GM18499 (cell line): Measurements from ENCODE around the gene KCNK10.

Experiments used
- ATAC-seq: cut with Tn5 transposase; IDR thresholded peaks from one replicate; pipeline ENCODE4 v1.9.1; 2021; ENCODE audit warnings: moderate number of reproducible peaks; ENCODE audit not compliant: insufficient read depth, unreplicated experiment

The KCNK10 gene

GRCh38 chr14:88233915-88234314 is 89.2 kb downstream of the KCNK10 start:
- ATAC-seq, result no peak

- no peak for ATAC-seq
These were observed 90.3 kb downstream of the KCNK10 start for GRCh38 chr14:88232771-88233170.

- no peak for ATAC-seq
These were observed 91.5 kb downstream of the KCNK10 start for GRCh38 chr14:88231603-88232002.

GRCh38 chr14:88229428-88229827 is 93.6 kb downstream of the KCNK10 start:
- no peak for ATAC-seq

GRCh38 chr14:88228522-88229236 is 94.4 kb downstream of the KCNK10 start:
- no peak for ATAC-seq

GRCh38 chr14:88227693-88228092 is 95.4 kb downstream of the KCNK10 start:
- ATAC-seq, result no peak

- ATAC-seq, result no peak
These were observed 97.3 kb downstream of the KCNK10 start for GRCh38 chr14:88225721-88226120.

GRCh38 chr14:88218119-88218915 is 104.8 kb downstream of the KCNK10 start:
- ATAC-seq, result no peak

- no peak for ATAC-seq
These were observed 110.4 kb downstream of the KCNK10 start for GRCh38 chr14:88212691-88213090.

- no peak for ATAC-seq
These were observed 112.6 kb downstream of the KCNK10 start for GRCh38 chr14:88210426-88210825.

- ATAC-seq, result no peak
These were observed 113.8 kb downstream of the KCNK10 start for GRCh38 chr14:88209273-88209672.

GRCh38 chr14:88208858-88209257 is 114.2 kb downstream of the KCNK10 start:
- ATAC-seq, result no peak

- ATAC-seq, result no peak
These were observed 118.8 kb downstream of the KCNK10 start for GRCh38 chr14:88204221-88204620.

- no peak for ATAC-seq
These were observed 119.8 kb downstream of the KCNK10 start for GRCh38 chr14:88203291-88203690.

- no peak for ATAC-seq
These were observed 120.8 kb downstream of the KCNK10 start for GRCh38 chr14:88202286-88202685.

GRCh38 chr14:88201851-88202250 is 121.2 kb downstream of the KCNK10 start:
- no peak for ATAC-seq

- no peak for ATAC-seq
These were observed 123.2 kb downstream of the KCNK10 start for GRCh38 chr14:88199882-88200281.

GRCh38 chr14:88198446-88198845 is 124.6 kb downstream of the KCNK10 start:
- no peak for ATAC-seq

GRCh38 chr14:88196925-88197324 is 126.1 kb downstream of the KCNK10 start:
- ATAC-seq, result no peak

- no peak for ATAC-seq
These were observed 126.8 kb downstream of the KCNK10 start for GRCh38 chr14:88196116-88196890.

- ATAC-seq, result no peak
These were observed 127.4 kb downstream of the KCNK10 start for GRCh38 chr14:88195676-88196075.
